ENCODE measurements around the gene NSD1.
"Not testable (repeated sequence)": the region's sequence is repeated elsewhere in the genome, so short reads cannot be mapped to it uniquely, and the experiment has no call there.

NSD1 gene

DNA sequence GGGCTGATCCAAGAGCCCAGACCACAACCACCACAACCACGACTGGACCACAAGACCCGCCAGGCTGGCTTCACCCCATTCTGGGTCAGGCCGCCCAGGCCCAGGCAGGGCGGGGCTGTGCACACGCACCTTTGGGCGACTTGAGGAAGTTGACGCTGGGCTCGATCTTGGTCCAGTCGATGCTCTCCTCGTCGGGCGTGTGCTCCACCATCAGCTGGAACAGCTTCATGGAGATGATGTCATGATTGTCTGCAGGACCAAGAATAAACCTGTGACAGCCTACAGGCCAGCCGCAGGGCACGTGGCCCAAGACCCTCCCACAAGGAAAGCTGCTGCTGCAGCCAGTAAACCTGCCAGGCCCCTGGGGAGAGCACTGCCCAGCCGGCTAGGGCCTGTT lies 200.6 kb downstream of the NSD1 start:
- no peak for DNase-seq

- DNase-seq: no peak
Measured at GRCh38 chr5:177334781-177335700, 201.5 kb downstream of the NSD1 start.

DNA sequence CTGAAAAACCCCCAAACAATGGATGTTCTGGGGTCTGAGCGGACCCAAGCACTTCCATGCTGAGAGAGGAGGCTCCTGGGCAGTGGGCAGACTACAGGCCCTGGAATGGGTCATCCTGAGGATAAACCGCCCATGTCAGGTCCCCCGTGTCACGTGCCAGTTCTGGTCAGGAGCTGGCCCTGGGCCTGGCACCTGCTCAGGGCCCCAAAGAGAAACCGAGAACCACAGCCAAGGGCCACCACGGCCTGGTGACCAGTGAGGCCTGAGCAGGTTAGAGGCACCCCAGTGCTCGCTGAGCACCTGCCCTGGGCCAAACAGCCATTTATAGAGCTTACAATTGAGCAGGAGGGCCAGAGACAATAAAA lies 202.1 kb downstream of the NSD1 start:
- no peak for DNase-seq

DNA sequence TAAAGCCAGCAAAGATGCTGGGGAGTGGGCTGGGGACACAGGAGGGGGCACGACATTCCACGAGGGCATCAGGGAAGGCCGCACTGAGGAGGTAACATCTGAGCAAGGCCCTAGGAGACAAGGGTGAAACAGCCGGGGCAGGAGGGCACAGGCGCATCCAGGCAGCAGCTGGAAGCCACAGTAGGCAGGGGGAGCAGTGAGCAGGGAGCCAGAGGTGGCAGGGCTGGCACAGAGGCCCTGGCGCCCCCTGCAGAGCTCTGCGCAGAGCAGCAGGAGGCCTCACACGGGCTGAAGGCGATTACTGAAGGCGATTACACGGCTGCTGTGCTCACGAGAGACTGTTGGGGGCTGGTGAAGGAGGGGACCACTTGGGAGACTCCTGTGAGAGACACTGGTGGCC lies 202.5 kb downstream of the NSD1 start:
- DNase-seq: peak; percentile 21

DNA sequence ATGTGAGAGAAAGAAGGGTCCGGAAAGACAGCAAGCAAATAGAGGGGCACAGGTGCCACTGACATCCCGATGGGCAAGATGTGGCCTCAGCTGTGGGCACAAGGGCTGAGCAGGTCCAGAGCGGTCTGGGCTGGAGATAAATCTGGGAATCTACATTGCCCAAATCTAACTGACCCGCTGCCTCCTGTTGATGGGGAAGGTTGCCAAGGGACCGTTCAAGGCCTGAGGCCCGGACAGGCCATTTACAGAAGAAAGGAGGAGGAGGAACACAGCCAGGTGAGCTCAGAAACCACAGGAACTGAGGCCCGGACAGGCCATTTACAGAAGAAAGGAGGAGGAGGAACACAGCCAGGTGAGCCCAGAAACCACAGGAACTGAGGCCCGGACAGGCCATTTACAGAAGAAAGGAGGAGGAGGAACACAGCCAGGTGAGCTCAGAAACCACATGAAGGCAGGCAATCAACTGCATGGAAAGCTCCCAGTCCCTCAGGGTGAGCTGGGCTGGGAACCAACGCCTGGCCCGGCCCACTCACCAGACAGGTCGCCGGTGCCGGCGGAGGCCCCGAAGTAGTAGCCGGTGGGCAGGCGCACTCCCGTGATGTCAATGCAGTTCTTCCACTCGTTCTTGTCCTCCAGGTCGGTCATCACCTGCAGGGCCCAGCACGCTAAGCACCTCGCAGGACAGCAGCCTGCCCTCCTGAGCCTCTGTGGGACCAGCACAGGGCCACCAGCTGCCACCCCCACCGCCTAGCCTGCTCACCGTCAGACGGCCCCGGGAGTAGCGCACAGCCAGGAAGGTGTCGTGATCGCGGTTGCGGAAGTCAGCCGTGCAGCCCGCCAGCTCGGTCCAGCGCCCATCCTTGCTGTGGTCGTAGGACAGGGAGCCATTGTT lies 203.3 kb downstream of the NSD1 start:
- no peak for DNase-seq

- no peak for DNase-seq
Measured at GRCh38 chr5:177338251-177339106, 204.9 kb downstream of the NSD1 start.

DNA sequence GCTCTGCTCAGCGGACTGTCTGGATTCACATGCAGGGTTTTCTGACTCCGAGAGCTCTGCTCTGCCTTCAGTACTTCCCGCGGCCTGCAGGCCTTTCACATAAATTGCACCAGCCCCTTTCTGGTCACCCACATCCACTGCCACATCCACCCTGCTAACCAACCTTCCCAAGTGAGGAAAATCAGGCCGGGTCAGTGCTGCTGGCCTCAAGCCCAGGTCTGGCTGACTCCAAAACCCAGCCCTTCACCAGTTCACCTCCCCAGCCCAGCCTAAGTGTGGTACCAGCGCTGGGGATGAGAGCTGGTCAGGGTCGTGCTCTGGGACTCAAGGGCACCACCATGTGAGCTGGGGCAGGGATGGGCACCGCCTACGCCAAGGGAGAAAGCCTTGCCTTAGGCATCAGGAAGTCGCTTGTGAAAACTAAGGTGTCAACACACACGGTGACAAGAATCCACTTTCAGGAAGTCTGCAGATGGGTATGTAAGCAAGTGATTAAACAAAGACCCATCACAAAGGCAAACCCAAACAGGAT lies 205.6 kb downstream of the NSD1 start:
- no peak for DNase-seq

GRCh38 chr5:177343000-177343399 lies 209.4 kb downstream of the NSD1 start:
- DNase-seq: not testable (repeated sequence)

- no peak for DNase-seq
Measured at GRCh38 chr5:177343777-177344176, 210.2 kb downstream of the NSD1 start.

DNA sequence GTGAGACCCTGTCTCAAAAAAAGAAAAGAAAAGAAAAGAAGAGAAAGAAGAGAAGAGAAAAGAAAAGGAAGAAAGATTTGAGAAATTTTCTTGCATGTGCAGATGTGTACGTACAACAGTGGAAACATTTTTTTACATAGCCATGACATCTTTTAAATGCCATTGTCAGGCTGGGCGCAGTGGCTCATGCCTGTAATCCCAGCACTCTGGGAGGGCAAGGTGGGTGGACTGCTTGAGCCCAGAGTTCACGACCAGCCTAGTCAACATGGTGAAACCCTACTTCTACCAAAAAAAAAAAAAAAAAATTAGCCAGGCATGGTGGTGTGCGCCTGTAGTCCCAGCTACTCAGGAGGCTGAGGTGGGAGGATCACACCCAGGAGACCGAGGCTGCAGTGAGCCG lies 211.3 kb downstream of the NSD1 start:
- no peak for DNase-seq

DNA sequence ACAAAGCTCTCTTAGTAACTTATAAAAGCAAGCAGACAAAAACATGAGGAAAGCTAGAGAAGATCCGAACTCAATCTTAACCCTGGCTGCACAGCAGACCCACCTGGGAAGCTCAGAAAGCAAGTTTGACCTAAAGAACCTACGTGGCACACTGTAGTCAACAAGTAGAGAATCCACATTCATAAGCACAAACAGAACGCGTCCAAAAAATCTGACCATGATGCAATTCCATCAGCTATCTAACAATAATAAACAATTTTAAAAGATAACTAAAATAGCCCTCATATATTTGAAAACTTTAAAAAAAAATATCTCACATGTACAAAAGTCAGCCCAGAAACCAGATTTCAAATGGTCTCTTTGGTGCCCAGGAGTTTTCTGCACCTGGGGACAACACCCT lies 213.2 kb downstream of the NSD1 start:
- no peak for DNase-seq

DNA sequence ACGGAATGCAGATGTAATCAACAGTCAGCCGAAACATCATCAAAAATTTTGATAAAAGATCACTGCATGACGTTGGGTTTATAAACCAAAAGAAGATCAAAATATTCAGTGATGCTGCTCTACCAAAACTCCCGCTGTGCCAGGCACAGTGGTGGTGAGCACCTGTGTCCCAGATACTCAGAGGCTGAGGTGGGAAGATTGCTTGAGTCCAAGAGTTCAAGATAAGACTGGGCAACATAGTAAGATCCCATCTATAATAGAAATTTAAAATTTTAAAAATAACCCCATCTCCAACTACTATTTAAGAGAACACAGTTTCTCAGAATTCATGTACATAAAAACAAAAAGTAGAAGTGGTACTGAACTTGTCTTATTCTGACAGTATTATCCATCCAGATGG lies 214.1 kb downstream of the NSD1 start:
- no peak for DNase-seq

DNA sequence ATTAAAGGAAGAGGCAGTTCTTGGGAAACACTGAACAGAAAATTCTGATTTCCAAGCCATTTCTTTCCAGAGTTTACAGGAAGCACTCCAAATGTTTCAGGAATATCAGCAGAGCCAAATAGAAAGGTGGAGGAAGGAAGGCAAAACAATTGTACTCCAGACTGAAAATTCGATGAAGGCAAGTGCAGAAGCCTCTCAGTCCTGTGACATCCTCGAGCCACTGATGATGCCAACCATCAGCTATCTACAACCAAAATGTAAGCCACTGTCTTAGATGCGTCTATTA lies 215.7 kb downstream of the NSD1 start:
- no peak for DNase-seq

DNA sequence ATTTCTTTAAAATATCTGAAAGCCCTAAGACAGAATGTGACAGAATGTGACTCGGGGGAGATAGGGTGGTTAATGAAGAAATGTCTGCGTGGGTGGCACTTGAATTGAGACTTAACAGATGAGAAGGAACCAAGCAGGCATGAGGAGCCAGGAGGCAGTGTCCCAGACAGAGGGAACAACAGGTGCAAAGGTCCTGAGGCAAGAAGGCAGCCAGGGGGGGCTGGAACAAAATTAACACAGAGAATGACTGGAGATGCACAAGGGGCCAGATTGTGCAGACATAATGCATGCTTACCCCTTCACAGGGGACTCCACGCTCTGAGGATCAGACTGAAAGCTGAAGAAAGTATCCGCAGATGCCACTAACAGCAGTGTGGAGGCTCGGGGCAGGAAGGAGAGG lies 216.2 kb downstream of the NSD1 start:
- DNase-seq: no peak
